Measurements from ENCODE around the gene CREB3.

GRCh38 chr9:35757892-35758275 is 25.4 kb downstream of the CREB3 start:
- TF ChIP-seq CTCF (IDR thresholded peaks at IDR 0.05 in 4 of 5, conservative IDR thresholded peaks at IDR 0.05 in 1 of 5) (no peak), POLR2A (IDR thresholded peaks at IDR 0.05) (no peak)
